HG02642 (cell line): ENCODE results near the gene NDUFS4.
"Not testable (repeated sequence)": the region's sequence is repeated elsewhere in the genome, so short reads cannot be mapped to it uniquely, and the experiment has no call there.

ENCODE experiments used
- ATAC-seq: cut with Tn5 transposase; IDR thresholded peaks from one replicate; pipeline ENCODE4 v1.9.1; 2021; ENCODE audit warnings: mild to moderate bottlenecking; ENCODE audit not compliant: unreplicated experiment, poor library complexity

NDUFS4 gene

DNA sequence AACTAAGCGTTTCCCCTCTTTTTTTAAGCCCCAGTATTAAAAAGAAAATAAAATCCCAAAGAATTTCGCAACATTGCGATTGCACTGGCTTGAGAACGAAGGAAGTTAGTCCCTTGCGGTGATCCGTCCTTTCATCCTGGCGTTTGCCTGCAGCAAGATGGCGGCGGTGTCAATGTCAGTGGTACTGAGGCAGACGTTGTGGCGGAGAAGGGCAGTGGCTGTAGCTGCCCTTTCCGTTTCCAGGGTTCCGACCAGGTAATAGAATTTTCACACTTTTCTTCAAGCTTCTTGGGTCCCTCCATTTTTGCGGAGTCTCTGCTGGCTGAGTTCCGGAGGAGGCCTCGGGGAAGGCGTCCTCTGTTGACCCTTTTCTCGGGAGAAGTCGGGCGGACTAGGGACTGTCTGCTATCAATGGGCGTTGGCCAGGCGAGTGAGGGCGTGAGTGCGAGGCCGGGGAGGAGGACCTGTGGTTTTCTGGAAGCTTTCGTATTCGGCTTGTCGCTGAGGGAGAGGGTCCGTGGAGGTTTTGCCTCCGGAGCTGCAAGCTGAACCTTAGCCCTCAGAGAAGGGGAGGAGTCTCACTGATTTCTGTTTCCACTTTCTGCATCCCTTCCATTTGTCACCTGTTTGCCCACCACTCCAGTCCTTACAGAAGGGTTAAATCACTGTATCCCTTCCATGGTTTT, at the start of gene NDUFS4:
TSS of gene NDUFS4 (plus strand) at position 134 of the 686 bp plus-strand sequence. CDS start at position 158, 24 bp downstream.
- peak; percentile 93 for ATAC-seq

DNA sequence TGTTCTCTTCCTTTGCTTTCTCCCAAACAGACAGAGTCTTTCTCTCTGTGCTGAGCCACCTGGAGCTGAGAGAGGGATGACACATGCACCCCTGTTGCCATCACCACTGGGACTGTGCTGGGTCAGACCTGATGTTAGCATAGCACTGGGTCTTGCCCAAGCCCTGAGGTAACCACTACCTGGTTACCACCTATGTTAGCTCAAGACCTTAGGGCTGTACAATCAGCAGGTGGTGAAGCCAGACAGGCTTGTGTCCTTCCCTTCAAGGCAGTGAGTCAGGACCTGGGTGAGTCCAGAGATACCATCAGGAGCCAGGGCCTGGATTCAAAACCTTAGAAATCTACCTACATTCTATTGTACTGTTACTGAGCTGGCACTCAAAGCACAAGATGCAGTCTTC, 47.9 kb upstream of the NDUFS4 start:
- ATAC-seq: no peak

DNA sequence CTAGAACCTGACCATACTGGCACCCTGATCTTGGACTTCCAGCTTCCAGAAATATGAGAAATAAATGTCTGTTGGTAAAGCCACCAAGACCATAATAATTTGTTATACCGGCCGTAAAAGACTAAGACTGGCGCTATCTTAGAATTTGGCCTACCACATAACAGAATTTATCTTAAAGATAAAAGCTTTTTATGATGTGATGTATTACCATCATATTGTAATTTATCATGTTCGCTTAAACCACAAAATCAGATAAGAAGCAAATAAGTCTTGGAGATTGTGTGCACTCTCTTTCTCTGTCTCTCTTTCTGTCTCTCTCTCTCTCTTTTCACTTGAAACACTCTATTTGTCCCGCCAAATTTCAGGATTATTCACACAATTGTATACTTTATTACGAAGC, 44.5 kb upstream of the NDUFS4 start:
- ATAC-seq: no peak

DNA sequence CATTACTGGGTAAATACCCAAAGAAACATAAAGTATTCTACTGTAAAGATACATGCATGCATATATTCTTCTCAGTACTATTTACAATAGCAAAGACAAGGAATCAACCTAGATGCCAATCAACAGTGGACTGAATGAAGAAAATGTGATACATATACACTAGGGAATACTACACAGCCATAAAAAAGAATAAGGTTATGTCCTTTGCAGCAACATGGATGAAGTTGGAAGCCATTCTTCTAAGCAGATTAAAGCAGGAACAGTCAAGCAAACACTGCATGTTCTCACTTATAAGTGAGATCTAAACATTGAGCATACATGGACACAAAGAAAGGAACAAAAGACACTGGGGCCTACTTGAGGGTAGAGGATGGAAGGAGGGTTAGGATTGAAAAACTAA, 39.6 kb upstream of the NDUFS4 start:
- ATAC-seq: no peak

DNA sequence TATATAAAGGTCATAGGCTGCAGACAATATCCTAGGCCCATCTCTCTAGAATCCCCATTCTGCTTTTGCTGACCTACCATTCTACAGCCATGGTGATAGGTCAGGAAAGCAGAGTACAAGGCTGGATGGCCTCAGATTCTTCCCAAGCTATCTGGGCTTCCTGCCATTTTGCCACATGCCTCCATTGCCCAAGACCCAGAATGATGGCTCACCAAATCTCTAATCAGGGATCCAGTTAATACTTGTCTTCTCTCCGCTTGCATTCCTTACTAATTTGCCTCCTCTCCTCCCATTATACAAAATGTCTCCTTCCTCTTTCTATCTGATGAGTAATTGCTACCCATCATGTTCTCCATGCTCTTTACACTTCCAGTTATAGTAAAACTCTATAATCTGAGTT, 22.7 kb upstream of the NDUFS4 start:
- no peak for ATAC-seq

DNA sequence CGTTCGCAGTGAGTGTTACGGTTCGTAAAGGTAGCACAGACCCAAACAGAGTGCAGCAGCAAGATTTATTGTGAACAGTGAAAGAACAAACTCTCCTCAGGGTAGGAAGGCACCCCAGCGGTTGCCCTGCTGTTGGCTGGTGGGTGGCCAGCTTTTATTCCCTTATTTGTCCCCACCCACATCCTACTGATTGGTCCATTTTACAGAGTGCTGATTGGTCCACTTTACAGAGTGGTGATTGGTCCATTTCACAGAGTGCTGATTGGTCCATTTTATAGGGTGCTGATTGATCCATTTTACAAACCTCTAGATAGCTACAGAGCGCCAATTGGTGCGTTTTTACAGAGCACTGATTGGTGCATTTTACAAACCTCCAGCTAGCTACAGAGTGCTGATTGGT, 19.7 kb upstream of the NDUFS4 start:
- ATAC-seq: not testable (repeated sequence)

DNA sequence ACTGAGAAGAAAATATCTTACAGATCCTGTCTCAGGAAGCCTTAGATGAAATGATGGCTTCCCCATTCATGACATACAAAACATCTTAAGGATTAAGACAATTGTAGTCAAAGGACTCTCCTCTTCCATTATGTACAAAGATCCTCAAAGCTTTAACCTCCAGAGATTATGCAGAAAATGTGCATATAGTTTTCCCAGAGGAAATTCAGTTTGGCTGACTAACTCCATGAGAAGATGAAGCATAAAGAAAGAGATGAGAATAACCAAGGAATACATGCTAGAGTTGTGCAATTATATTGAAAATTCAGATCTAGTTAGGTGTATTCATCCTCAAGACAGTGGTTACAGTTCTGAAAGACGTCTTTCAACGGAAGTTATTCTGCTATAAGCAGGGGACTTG, 18.6 kb upstream of the NDUFS4 start:
- no peak for ATAC-seq

DNA sequence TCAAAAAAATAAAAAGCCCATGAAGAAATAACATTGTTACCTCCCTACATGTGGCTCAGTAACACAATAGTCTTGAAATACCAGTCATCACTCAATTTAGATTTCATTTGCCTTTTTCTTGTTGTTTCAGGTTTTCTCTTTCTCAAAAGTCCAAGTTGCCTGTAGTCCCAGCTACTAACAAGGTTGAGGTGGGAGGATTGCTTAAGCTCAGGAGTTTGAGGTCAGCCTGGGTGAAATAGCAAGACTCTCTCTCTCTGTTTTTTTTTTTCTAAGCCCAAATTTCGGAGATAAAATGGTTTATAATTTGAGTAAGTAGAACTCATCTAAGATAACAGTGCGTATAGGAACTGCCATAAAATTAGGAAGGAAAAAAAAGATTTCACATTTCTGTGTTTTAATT, 17.5 kb upstream of the NDUFS4 start:
- ATAC-seq: no peak

DNA sequence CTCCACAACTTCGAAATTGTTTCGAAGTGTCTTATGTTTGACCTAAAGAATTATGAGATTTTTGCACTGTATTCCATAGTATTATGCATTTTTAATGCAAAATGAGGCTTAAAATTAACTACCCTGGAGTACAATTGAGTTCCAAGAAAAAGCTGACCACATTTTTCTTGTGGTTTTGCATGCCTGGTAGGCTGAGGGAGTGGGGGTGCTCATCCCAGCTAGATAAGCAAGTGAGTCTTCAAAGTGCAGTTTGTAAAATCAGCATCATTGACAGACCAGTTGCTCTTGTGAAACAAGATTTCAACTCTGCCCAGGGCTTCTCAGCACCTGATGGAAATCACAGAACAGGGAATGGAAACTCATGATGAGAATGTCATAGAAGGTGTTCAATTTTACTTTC, 17.0 kb upstream of the NDUFS4 start:
- ATAC-seq: no peak

DNA sequence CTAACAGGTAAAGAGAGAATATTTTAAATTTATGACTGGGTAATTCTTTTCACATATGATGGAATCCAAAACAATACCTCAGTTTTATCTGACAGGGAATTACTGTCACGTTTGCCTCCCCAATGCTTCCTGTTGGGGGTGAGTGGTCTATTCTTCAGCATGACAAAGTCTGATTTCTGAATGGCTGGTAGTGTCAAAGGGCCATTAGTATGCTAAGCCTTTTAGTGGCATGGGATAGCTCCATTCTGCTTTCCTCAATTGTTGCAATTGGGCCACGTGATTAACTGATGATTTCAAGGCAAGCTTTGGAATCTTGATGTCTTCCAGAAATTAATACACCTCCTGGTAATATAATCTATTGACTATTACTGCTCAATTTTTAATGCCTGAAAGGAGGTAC, 14.7 kb upstream of the NDUFS4 start:
- ATAC-seq: no peak

DNA sequence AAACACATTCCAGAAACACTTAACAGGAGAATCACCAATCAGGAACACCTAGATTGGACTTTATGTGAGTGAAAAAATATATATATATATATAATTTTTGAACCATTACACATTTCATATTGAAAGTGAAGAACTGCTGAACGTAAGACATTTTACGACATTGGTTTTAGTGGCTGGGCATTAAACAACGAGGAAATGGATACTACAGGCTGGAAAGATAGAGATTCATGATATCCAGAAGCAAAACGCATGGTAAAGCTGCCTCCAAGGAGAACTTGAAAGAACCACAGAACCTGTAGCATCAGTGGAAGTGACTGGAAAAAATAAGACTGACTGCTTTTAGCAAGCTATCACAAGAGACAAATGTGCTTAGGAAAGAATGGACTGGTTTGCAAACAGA, 13.2 kb upstream of the NDUFS4 start:
- ATAC-seq: no peak

DNA sequence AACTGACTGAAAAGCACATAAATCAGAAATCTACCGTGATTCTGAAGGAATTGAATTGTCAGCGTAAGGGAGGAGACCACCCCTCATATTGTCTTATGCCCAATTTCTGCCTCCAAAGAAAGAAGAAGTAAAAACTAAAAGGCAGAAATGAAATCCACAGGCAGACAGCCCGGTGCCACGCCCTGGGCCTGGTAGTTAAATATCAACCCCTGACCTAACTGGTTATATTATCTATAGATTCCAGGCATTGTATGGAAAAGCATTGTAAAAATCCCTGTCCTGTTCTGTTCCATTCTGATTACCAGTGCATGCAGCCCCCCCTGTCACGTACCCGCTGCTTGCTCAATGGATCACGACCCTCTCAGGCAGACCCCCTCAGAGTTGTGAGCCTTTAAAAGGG, 11.9 kb upstream of the NDUFS4 start:
- not testable (repeated sequence) for ATAC-seq

DNA sequence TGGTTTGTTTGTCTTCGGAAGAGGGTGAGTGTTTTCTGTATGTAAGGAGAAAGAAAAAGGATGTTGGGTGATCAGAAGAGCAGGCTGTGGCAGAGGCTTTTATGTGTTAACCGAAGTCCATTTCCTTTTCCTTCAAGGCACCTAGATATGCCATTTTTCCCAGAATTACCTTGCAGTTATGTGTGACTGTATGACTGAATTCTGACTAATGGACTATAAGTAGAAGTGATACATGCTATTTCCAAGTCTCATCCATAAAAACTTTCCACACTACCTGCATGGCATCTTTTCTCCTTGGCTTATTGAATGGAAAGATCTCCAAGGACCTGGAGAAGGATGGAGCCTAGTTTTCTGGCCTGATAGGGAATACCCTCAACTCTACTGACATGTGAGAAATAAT, 10.6 kb upstream of the NDUFS4 start:
- no peak for ATAC-seq

DNA sequence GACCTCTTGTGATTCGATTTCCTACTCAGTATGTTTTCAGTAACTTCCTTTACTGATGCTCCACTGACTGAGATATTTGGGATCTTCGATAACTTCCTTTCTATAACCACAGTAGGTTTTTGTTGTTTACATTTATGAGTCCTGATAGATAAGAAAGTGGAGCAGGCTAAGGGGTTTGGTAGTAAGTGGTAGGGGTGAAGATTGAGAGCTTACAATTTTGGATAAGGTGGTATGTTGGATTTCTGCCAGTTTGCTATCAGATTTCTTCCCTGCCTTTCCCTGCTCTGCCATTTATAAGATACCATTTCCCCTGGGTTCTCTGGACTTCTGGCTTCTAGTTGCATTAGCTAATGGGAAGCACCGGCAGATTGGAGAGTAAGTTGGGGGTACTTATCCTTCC, 7.9 kb upstream of the NDUFS4 start:
- no peak for ATAC-seq

DNA sequence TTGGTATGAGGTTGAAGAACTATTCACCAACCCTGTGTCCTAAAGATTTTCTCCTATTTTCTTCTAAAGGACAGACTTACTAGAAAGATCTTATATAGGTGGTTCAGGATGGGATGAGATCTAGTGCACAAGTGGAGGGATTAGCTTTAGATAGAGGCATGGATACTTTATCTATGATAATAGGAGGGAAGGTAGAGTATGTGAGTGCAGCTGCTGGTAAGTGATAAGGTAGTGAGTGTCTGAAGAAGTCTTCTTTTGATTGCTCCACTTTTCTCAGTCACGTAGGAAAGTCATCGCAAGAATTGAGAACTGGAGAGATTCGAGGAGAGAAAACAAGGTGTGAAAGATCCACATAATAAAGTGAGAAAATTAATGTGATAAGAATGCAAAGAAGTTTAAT, 6.0 kb upstream of the NDUFS4 start:
- no peak for ATAC-seq

DNA sequence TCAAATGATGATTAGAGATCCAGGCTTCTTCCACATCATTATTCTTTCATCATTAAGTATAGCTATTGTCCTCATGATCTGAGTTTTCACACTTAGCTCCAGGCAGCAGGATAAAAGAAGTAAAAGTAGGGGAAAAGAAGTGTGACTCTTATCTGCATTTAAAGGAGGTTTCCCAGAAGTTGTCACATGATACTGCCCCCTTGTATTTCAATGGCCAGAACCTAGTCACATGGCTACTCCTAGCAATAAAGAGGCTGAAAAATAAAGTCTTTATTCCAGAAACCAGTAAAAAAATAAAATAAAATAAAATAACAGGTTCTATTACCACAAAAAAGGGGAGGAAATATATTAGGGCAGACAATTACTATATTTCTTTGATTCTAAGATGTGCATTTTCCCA, 5.3 kb upstream of the NDUFS4 start:
- no peak for ATAC-seq

DNA sequence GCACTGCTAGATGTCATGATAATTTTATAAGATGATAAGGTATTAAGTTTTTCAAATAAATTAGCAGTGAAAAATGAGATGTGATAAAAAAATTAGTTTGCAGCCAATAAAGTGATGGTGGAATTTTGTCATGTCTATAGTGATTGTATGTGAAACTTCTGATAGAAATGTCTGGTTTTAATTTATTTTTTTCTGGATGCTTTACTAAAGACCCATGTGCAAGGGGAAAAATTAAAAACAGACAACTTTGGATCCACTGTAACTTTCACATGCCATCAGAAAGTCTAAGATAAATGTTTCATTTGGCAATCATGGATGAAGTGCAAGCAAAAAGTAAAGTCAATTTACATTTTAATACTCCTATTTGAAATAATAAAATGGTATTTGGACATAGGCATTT, 4.4 kb upstream of the NDUFS4 start:
- ATAC-seq: no peak

DNA sequence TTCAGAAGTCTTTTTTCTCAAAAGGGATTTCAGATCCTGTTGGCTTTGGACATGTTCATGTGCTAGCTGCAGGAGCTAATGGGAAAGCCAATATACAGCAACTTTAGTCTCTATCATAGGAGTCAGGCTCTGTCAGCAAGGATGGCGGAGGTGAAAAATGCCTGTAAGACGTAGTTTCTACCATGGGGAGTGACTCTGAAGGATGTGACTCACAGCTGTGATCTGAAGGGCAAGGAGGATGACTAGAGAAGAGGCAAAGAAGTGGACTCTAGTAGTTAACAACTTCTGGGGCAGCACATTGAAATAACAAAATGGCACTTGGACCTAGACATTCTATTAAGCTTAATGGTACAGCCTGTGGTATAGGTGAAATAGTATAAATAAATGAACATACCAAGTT, 3.1 kb upstream of the NDUFS4 start:
- ATAC-seq: no peak

DNA sequence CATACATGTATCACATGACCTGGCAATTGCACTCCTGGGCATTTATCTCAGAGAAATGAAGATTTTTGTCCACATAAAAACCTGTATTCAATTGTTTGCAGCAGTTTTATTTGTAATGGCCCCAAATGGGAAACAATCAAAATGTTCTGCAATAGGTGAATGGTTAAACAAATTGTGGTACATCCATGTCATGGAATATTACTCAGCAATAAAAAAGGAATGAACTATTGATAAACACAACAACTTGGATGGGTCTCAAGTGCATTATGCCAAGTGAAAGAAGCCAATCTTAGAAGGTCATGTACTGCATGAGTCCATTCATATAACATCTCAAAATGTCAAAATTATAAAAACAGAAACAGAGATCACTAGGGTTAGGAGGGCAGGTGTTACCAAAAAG, 1.5 kb upstream of the NDUFS4 start:
- no peak for ATAC-seq

DNA sequence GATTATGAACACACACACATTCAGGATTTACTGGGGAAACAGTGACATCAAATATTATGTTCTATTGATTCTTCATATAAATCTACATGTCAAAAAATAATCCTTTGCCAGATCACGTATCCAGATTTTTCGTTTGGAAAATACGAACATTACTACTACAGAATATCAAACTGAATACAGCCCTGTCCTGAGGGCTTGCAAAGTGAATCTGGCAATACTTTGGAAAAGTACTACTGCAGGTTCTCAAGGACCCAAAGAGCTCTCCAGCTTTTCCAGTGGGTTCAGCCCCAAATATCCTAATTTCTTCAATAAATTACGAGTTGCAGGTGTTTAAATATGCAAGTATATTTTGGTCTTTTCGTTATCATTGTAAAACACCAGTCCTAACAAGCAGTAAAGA, 411 bp upstream of the NDUFS4 start:
- no peak for ATAC-seq

DNA sequence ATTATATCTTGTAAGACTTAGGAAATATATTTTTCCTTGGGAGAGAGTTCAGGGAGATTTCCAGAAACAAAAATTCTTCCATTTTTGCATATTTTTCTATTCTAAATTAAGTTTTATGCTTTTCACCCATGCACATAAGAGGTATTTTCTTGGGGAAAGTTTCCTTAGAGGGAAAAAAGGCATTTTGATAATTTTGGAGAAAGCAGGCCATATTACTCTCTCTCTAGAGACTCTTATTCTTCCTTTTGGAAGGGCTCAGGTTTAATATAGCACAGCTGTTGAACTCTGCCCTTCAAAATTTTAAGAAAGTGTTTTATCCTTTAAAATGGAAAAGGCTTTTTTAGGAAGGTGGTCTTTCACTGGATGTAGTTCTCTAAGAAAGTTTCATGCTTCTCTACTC, 8.0 kb downstream of the NDUFS4 start:
- no peak for ATAC-seq

DNA sequence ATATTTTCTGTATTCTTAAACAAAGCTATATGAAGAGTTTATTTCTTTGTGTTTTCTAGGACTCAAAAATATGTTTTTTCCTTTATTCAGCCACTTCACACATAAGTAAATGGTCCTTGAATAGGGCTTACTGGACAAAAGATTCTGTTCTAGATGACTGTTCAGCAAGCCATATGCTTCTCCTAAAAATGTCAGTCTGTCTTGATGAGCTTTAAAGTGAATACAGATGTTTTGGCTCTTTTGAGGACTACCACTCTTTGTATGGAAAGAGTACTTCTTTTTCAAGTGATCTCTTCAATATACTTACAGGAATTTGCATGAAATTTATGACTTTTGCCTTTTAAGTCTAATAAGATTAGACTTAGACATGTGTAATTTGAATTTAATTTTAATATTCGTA, 8.4 kb downstream of the NDUFS4 start:
- ATAC-seq: no peak

DNA sequence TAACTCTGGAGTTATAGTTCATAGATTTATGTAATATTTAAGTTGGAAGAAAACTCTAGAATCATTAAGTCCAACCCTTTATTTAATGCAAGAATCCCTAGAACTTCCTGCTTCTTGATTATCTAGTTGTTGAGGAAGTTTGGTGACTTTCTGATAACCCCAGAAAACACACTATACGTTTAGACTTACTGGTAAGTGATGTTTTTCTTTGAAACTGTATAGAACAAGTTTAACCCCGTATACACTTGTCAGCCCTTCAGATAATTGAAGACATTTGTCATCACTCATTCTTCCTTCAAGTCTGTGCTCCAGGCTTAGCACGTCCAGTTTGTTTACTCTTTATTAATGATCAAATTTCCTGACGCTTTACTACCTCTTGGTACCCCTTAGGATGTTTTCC, 9.0 kb downstream of the NDUFS4 start:
- no peak for ATAC-seq
